NT2/D1 (cell line): ENCODE results near the gene PRMT1.

Experiments
- YY1 ChIP-seq: IDR thresholded peaks from 2 replicates; pipeline ENCODE4 v1.6.1; 2011; ENCODE audit not compliant: insufficient read length, insufficient read depth
- ZNF274 ChIP-seq: IDR thresholded peaks from 2 replicates; pipeline ENCODE4 v1.6.1; 2011; ENCODE audit warnings: mild to moderate bottlenecking, low read depth, low read length

DNA sequence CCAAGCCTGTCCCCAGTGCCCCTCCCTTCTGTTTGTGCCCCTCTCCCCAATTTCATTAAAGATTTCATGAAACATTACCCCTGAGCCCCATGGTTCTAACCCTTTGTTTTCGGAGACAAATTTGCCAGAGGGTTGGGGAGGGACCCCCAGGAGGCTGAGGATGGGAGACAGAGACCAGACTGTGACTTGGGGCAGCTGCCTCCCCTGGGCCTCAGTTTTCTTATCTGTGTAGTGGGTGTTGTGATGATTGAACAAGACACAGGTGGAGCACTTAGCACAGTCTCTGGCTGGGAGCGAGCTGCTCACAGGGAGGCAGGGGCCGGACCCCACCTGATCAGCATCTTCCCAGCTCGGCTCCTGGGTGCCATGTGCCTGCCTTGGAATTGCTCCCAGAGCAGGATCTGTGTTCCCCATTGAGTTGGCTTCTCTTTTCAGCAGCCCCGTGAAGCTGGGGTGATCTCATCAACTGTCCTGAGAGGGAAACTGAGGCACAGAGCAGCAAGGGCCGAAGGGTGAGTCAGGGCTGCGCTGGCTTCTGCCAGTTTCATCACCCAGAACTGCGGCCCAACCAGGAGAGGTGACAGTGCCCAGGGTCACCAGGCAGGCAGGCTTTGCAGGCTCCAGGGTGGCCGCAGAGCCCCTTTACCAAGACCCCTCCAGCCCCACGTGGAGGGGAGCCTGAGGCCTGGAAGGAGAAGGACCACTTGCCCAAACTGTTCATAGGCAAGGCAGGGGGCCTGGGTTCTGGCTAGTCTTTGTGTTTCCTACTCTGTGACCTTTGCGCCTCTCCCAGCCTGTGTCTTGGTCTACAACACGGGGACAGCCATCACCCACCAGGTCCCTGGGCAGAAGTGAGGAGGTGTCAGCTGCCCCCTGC lies 18.3 kb upstream of the PRMT1 start:
- no peak for TF ChIP-seq YY1
- no peak for TF ChIP-seq ZNF274
